Activated CD8-positive, alpha-beta T cell treated with anti-CD3 and anti-CD28 coated beads, Interleukin-2, amount 10 ng/mL, durations not matched to agents 7 days and 5 days (primary cell): ENCODE results near the gene UQCC2. TPM values are rescaled to one million over a fixed set of nuclear protein-coding genes. Genes with fewer than 3 reads are reported as not detected.

ENCODE experiments used
- ATAC-seq: fragments of 150-1000 bp; cut with Tn5 transposase; one replicate; pipeline ENCODE4 v1.10.0; 2021; ENCODE audit warnings: moderate library complexity
- CTCF ChIA-PET: fragments of 350-600 bp; sonication (Branson Sonifier 250); formaldehyde crosslinking; loops from one replicate; lab custom pipeline; 2021; ENCODE audit warnings: antibody characterized with exemption; lab: Charles Lee
- POLR2A ChIA-PET: fragments of 350-600 bp; sonication (Branson Sonifier 250); formaldehyde crosslinking; loops from one replicate; lab custom pipeline; 2021; ENCODE audit warnings: antibody characterized with exemption; lab: Charles Lee
- DNase-seq: peaks from one replicate; pipeline ENCODE4 v3.0.0-alpha.2; 2020
- H3K27ac Mint-ChIP-seq: one replicate; pipeline ENCODE4 v1.8.0; 2021; ENCODE audit warnings: mild to moderate bottlenecking, mixed read lengths
- H3K27me3 Mint-ChIP-seq: one replicate; pipeline ENCODE4 v1.8.0; 2021; ENCODE audit warnings: low read depth, mixed read lengths
- H3K36me3 Mint-ChIP-seq: one replicate; pipeline ENCODE4 v1.8.0; 2021; ENCODE audit warnings: low read depth, mixed read lengths
- H3K4me1 Mint-ChIP-seq: one replicate; pipeline ENCODE4 v1.8.0; 2021; ENCODE audit warnings: low read depth, mixed read lengths
- H3K4me3 Mint-ChIP-seq: one replicate; pipeline ENCODE4 v1.8.0; 2021; ENCODE audit warnings: mild to moderate bottlenecking, mixed read lengths
- H3K9me3 Mint-ChIP-seq: one replicate; pipeline ENCODE4 v1.8.0; 2022; ENCODE audit warnings: mixed read lengths; ENCODE audit not compliant: insufficient read depth
- total RNA-seq, 2 experiments: library from RNA; stranded (reverse); gene quantifications; one replicate each; pipeline ENCODE4 v1.2.3, GENCODE V29; 2021

The UQCC2 gene
- total RNA-seq, 2 experiments from 2014 or later: 88.1 to 89.6 TPM

- Mint-ChIP-seq H3K36me3 (no peaks in the 10 kb centered on the region), H3K27me3 (peaks cover 32% of the 10 kb centered on the region), H3K4me1 (peaks cover 12% of the 10 kb centered on the region), H3K4me3 (no peak overlapping the region), H3K27ac (no peak overlapping the region), H3K9me3 (no peaks in the 10 kb centered on the region)
- ChIA-PET POLR2A (no interaction called here), CTCF (interaction anchor here (1.3 to 1.6 kb wide), 2 partner anchors 10 to 50 kb away, joined by 5 to 6 read pairs; partner anchors contain the start of gene UQCC2)
- no peak for ATAC-seq
- DNase-seq: no peak
These were observed 10.0 kb upstream of the UQCC2 start for GRCh38 chr6:33721508-33721907.

DNA sequence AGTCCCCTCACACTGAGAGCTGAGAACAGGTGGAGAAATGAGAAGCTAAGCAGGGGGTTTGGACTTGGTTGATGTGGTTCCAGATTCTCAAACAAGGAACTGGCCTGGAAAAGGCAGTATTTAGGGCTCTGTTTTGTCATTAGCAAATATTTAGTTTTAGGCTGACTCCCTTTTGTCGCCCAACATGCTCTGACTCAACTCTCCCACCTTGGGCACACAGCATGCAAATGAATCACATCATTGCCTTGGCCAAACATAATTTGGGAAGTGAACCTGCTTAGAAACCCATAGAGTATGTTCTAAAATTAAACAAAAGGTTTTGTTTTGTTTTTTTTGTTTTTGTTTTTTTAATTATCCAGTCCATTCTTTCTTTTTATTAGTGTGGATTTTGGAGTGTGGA is 9.5 kb upstream of the UQCC2 start:
- no peak for DNase-seq
- ChIA-PET CTCF (interaction anchor here (1.3 to 2.2 kb wide), 2 partner anchors 10 to 22 kb away, joined by 4 to 6 read pairs; partner anchors contain the start of gene UQCC2), POLR2A (no interaction called here)
- Mint-ChIP-seq H3K9me3 (no peaks in the 10 kb centered on the region), H3K4me3 (no peak overlapping the region), H3K27me3 (peaks cover 32% of the 10 kb centered on the region), H3K4me1 (peaks cover 12% of the 10 kb centered on the region), H3K36me3 (no peaks in the 10 kb centered on the region), H3K27ac (no peak overlapping the region)
- no peak for ATAC-seq

- CTCF ChIA-PET: interaction anchor here (1.3 to 2.2 kb wide), 2 partner anchors 8 to 23 kb away, joined by 4 to 6 read pairs; partner anchors contain the start of gene UQCC2
These were observed 8.0 kb upstream of the UQCC2 start for GRCh38 chr6:33719326-33719987.

GRCh38 chr6:33718713-33719112 is 7.2 kb upstream of the UQCC2 start:
- Mint-ChIP-seq H3K27me3 (peaks cover 24% of the 10 kb centered on the region), H3K27ac (no peak overlapping the region), H3K9me3 (no peaks in the 10 kb centered on the region), H3K36me3 (no peaks in the 10 kb centered on the region), H3K4me3 (no peak overlapping the region), H3K4me1 (peaks cover 1% of the 10 kb centered on the region)
- ATAC-seq: no peak
- CTCF ChIA-PET: no interaction called here
- POLR2A ChIA-PET: no interaction called here
- no peak for DNase-seq

More at GRCh38 chr6:33719326-33719987, 8.0 kb upstream of the UQCC2 start:
- Mint-ChIP-seq H3K27me3 (peaks cover 28% of the 10 kb centered on the region), H3K27ac (no peak overlapping the region), H3K36me3 (no peaks in the 10 kb centered on the region), H3K9me3 (no peaks in the 10 kb centered on the region), H3K4me3 (no peak overlapping the region), H3K4me1 (peaks cover 9% of the 10 kb centered on the region)
- ATAC-seq (no peak), DNase-seq (no peak)
- POLR2A ChIA-PET: no interaction called here

DNA sequence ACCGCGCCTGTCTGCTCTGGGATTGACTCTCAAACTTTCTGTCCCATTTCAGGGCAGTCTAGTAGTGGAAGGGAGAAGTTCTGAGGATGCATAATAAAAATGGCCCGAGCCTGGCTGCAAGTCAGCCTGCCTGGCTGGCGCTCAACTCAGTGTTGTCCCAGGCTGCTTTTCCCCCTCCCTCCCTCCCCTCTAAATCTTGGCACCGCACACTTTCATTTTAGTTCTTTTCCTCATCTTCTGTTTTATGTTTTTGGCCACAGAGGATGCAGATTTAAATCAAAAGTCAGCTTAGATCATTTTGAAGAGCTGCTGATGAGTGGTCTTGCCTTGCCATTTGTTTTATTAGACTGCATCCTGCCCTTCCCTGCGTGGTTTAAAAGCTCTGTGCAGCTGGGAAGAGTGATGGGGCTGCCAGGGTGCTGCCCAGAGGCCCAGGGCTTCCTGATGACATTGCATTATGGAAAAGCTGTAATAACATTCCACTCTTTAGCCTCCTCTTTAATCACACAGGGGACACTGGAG is 6.5 kb upstream of the UQCC2 start:
- ATAC-seq (no peak), DNase-seq (no peak)
- H3K36me3 Mint-ChIP-seq: no peaks in the 10 kb centered on the region
- no peaks in the 10 kb centered on the region for H3K9me3 Mint-ChIP-seq
- H3K27me3 Mint-ChIP-seq: peaks cover 26% of the 10 kb centered on the region
- ChIA-PET POLR2A (no interaction called here), CTCF (no interaction called here)
- H3K4me3 Mint-ChIP-seq: no peak overlapping the region
- H3K27ac Mint-ChIP-seq: no peak overlapping the region
- no peaks in the 10 kb centered on the region for H3K4me1 Mint-ChIP-seq

DNA sequence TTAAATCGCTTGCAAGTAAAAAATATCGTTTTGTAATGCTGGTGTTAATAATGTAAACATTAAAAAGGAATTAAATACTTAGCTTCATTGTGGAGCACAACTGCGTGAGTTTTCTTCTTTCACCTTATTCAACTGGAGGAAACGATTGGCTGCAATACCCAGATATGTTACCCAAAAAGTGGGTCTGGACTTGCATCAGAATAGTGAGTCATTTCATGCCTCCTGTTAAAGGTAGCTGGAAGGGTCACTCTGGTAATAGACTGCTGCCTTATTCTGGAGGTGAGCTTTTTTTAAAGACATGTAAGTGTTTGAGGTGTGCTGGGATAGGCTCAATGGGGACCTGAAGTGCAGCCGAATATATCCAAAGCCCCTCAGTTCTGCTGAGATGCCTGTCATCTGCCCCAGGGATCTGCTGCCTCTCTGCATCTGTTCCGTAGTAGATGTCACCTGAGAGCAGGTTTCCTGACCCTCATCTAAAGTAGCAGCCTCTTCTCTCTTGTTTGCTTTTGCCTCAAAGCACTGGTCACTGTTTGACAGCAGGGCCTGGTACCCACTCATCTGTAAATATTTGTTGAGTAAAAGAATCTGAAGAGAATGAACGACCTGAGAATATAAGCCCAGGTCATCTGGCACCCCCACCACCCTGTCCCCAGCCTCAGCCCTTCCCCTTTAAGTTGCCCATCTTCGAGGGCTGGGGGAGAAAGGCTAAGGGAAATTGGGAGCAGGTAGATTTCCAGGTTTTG is 5.6 kb upstream of the UQCC2 start:
- no peak for ATAC-seq
- H3K4me3 Mint-ChIP-seq: no peak overlapping the region
- CTCF ChIA-PET: no interaction called here
- no peaks in the 10 kb centered on the region for H3K9me3 Mint-ChIP-seq
- H3K4me1 Mint-ChIP-seq: peaks cover under 1% of the 10 kb centered on the region
- H3K36me3 Mint-ChIP-seq: no peaks in the 10 kb centered on the region
- H3K27ac Mint-ChIP-seq: no peak overlapping the region
- peaks cover 23% of the 10 kb centered on the region for H3K27me3 Mint-ChIP-seq
- no peak for DNase-seq
- POLR2A ChIA-PET: no interaction called here

GRCh38 chr6:33716379-33716778 is 4.9 kb upstream of the UQCC2 start:
- no peak for ATAC-seq
- Mint-ChIP-seq H3K36me3 (peaks cover 2% of the 10 kb centered on the region), H3K27ac (no peak overlapping the region), H3K9me3 (no peaks in the 10 kb centered on the region), H3K4me3 (no peak overlapping the region), H3K27me3 (peaks cover 18% of the 10 kb centered on the region), H3K4me1 (peaks cover 7% of the 10 kb centered on the region)
- POLR2A ChIA-PET: no interaction called here
- CTCF ChIA-PET: no interaction called here
- no peak for DNase-seq

GRCh38 chr6:33714385-33715040 is 3.0 kb upstream of the UQCC2 start:
- POLR2A ChIA-PET: interaction anchor here (0.6 kb wide), 1 partner anchor 80 kb away, joined by 3 read pairs; no protein-coding TSS in a partner anchor
- CTCF ChIA-PET: interaction anchor here (1.1 to 1.5 kb wide), 3 partner anchors 14 to 57 kb away, joined by 4 read pairs; no protein-coding TSS in a partner anchor

GRCh38 chr6:33713786-33714185 is 2.3 kb upstream of the UQCC2 start:
- H3K9me3 Mint-ChIP-seq: no peaks in the 10 kb centered on the region
- no peak overlapping the region for H3K4me3 Mint-ChIP-seq
- H3K27ac Mint-ChIP-seq: no peak overlapping the region
- ChIA-PET POLR2A (no interaction called here), CTCF (interaction anchor here (1.7 kb wide), 1 partner anchor 128 kb away, joined by 4 read pairs; no protein-coding TSS in a partner anchor)
- DNase-seq: no peak
- peaks cover 7% of the 10 kb centered on the region for H3K27me3 Mint-ChIP-seq
- no peak for ATAC-seq
- peaks cover 28% of the 10 kb centered on the region for H3K4me1 Mint-ChIP-seq
- H3K36me3 Mint-ChIP-seq: peaks cover 18% of the 10 kb centered on the region

More at GRCh38 chr6:33714385-33715040, 3.0 kb upstream of the UQCC2 start:
- no peak overlapping the region for H3K27ac Mint-ChIP-seq
- no peaks in the 10 kb centered on the region for H3K9me3 Mint-ChIP-seq
- peaks cover 14% of the 10 kb centered on the region for H3K36me3 Mint-ChIP-seq
- ATAC-seq (no peak), DNase-seq (no peak)
- no peak overlapping the region for H3K4me3 Mint-ChIP-seq
- H3K4me1 Mint-ChIP-seq: peaks cover 22% of the 10 kb centered on the region
- peaks cover 11% of the 10 kb centered on the region for H3K27me3 Mint-ChIP-seq

- H3K9me3 Mint-ChIP-seq: no peaks in the 10 kb centered on the region
- CTCF ChIA-PET: interaction anchor here (1.7 to 2.6 kb wide), 2 partner anchors 21 to 128 kb away, joined by 4 to 19 read pairs; no protein-coding TSS in a partner anchor
- no peak for ATAC-seq
- peaks cover 37% of the 10 kb centered on the region for H3K4me1 Mint-ChIP-seq
- H3K36me3 Mint-ChIP-seq: peaks cover 26% of the 10 kb centered on the region
- H3K4me3 Mint-ChIP-seq: no peak overlapping the region
- DNase-seq: no peak
- peaks cover 7% of the 10 kb centered on the region for H3K27me3 Mint-ChIP-seq
- POLR2A ChIA-PET: no interaction called here
- no peak overlapping the region for H3K27ac Mint-ChIP-seq
These were observed 1.4 kb upstream of the UQCC2 start for GRCh38 chr6:33712914-33713313.
